ENCODE measurements around the gene SYN1. TPM values are rescaled to one million over a fixed set of nuclear protein-coding genes. Genes with fewer than 3 reads are reported as not detected.
A peak's percentile ranks its signal among the peaks of the same experiment; 100 is the strongest.

Gene SYN1
- total RNA-seq, 1 experiment from 2014 or later = not detected

DNA sequence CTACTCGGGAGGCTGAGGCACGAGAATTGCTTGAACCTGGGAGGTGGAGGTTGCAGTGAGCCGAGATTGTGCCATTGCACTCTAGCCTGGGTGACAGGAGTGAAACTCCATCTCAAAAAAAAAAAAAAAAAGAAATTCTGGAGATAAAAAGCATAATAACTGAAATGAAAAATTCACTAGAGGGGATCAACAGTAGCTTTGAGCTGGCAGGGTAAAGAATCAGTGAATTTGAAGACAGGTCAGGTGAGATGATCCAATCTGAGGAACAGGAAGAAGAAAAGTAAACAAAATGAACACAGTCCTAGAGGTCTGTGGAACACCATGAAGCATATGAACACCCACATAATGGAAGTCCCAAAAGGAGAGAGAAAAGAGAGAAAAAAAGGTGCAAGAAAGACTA, 22.4 kb downstream of the SYN1 start:
- DNase-seq (ENCODE audit: low read depth) = no peak

DNA sequence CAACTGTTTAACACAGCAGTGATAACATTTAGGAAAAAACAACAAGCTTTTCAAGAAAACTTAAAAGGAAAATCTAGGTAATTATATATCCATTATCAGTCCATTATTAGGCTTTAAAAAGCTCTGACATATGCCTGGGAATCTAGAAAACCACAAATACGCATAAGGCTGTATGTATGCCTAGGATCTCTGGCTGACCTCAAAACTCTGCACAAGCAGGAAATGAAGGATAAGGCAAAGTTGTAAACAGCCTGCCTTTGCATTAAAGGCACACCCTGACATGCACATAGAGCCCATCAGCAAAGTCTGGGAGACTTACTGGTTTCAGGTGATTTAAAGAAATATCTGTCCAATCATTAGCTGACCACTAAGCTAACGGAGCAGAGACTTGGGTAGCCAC, 23.4 kb downstream of the SYN1 start:
- DNase-seq (ENCODE audit: low read depth) = no peak

DNA sequence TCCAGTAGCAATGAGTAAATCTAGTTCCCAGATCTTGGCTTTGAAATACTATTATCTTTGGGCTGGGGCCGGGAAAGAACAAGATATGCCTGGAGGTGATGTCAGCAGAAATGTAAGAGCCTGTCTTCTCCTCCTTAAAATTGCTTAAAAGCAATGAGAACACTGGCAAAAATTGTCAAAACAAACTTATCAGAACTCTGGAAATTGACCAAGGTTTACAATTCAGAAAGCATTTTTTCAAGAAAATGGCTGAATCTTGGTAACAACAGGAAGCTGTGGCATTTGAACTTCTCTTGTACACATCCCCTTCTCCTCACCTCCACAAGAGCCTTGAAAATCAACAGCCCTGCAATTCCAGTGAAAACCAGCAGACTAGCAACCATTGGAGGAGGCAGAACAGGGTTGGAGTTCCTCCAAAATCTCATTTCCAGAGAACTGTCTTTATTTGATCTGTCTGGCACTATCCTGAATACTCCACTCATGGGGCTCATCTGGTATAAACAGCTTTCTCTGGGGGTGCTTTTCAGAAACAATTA, 23.9 kb downstream of the SYN1 start:
- no peak for DNase-seq (ENCODE audit: low read depth)

DNA sequence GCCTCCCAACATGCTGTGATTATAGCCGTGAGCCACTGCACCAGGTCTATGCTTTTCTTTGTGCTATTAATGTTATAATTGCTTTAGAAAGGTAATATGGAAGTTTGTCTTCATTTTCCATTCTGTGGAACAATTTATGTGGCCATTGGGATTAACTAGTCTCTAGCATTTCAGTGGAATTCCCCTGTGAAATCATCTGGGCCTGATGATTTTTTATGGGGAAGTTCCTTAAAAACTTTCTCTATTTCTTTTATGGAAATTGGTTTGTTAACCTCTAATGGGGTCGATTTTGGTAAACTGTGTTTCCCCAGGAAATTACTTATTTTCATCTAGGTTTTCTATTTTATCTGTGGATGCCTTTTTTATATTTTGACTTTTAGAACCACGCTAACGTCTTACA, 26.1 kb downstream of the SYN1 start:
- no peak for DNase-seq (ENCODE audit: low read depth)

DNA sequence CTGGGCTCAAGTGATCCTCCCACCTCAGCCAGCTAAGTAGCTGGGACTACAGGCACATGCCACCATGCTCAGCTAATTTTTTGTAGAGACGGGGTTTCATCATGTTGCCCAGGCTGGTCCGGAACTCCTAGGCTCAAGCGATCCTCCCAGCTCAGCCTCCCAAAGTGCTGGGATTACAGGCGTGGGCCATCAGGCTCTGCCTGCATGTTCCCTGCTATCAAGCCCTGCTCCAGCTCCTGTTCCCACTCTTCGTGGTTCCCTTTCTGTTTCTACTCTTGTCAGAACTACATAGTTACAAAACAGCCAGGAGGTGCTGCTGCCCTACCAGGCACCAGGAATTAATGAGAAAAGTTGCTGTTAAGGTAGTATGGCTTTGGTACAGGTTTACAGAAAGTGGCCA, 28.7 kb downstream of the SYN1 start:
- DNase-seq (ENCODE audit: low read depth) = no peak

DNA sequence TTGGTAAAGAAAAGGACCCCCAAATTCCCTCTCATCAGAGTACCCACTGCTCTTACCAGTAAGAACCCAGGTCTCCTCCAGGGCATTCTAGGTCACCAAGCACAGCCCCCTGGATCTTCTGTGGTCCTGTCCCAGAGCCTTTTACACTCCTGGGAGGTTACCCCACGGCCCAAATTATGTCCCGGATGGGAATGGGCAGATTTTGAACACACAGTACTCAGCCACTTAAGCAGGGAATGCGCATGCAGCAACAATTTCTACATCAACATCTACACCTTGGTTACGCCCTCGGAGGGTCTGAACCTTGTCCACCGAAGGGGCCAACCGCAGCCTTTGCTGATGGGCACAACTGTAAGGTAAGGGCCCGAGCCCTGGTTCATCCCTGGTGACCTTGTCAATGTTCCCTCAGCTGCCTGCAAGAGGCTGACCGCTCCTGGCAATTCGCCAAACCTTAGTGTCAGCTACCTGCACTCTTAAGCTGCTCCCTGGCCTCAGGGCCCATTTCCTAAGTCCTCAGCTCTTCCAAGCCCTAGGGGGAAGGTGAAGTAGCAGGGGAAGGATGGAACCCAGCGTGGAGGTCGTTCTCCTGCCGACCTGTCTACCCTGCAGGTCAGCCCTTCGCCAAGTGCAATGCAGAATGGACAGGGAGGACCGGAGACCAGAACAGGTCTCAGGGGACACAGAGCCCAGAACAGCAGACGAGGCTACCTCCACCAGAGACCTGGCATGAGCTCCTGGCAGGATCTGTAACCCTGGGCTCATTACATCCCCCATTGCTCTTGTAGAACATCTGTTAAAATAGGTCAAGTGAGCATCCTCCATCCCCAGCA, 31.5 kb downstream of the SYN1 start:
- DNase-seq (ENCODE audit: low read depth) = no peak

DNA sequence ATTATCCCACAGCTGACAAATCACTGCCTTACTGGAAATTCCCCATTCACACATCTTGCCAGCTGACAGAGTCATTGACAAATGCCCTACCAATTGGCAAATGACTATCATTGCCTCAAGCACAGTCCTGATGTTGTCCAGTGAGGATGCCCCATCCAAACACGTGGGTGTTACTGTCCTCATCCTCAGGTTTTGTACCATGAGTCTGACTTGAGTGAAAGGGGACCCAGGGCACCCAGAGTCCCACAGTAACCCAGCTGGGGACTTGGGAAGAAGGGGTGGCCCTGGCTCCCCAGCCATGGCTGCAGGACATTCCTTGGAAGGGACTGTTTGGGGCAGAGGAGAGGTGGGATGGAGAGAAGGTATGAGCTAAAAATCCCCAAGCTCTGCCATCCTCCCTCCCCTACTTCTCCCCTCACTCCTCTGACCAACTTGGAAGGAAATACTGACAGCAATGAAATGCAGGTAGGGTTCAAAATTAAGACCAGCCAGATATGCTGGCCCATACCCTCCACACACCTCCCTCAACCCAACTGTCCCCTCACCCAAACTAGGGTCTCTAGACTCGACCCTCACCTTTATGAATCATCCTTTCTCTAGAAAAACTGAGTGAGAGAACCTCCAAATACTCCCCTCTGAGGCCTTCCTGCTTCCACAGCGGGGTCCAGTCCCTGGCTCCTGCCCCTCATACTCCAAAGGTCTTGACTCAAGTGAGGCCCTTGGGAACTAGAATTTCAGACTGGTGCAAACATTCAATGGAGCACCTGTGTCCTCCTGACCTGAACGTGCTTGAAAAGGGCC, 32.4 kb downstream of the SYN1 start:
- no peak for DNase-seq (ENCODE audit: low read depth)

DNA sequence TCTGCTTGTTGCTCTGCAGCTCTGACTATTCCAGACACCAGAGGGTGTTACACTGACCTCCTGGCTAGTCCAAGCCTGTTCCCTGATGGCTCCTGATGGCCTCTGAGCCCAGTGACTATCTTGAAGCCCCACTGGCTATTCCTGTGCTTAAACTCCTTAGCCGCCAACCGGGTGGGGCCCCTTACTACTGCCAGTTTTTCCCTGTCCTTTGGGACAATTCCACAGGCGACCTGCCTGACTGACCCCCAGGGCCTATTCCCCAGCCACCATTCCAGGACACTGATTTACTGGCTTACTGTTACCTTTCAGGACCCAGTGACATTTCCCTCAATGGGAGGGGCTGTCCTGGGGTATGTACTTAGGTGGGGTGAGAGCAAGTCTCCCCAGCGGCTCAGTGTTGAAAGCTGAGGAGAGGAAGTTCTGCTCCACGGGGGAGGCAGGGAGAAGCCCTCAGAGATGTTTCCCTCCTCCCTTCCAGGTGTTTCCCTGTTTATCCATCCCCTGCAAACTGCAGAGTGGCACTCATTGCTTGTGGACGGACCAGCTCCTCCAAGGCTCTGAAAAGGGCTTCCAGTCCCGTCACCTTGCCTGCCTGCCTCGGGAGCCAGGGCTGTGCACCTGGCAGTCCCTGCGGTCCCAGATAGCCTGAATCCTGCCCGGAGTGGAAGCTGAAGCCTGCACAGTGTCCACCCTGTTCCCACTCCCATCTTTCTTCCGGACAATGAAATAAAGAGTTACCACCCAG, 33.4 kb downstream of the SYN1 start:
- DNase-seq (ENCODE audit: low read depth) = no peak

DNA sequence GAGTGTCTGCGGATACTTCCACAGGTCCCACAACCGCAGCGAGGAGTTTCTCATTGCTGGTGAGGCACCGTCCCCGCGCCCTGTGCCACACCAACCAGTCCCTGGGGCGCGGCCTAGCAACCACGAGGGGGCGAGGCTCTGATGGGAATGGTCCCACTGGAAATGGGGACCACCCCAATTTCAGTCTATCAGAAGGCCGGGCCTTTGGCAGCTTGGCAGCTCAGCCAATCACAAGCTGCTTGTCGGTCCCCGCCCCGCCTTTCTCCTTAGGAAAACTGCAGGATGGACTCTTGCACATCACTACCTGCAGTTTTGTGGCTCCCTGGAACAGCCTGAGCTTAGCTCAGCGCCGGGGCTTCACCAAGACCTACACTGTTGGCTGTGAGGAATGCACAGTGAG, 34.4 kb downstream of the SYN1 start:
- DNase-seq (ENCODE audit: low read depth) = no peak

DNA sequence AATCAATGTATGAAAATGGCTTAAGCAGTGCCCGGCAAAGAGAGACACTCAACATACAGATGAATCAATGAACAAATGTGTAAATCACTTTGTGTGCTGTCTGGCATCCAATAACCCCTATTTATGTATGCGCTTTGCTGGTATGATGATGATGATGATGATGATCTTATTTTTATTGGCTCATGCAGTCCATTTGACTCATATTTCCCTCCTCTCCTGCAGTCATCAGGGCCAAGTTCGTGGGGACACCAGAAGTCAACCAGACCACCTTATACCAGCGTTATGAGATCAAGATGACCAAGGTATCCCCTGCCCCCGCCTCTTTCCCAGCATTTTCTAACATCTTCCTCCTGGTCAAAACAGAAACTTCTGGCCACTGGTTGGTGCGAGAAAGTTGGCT, 34.9 kb downstream of the SYN1 start:
- DNase-seq (ENCODE audit: low read depth) = no peak

DNA sequence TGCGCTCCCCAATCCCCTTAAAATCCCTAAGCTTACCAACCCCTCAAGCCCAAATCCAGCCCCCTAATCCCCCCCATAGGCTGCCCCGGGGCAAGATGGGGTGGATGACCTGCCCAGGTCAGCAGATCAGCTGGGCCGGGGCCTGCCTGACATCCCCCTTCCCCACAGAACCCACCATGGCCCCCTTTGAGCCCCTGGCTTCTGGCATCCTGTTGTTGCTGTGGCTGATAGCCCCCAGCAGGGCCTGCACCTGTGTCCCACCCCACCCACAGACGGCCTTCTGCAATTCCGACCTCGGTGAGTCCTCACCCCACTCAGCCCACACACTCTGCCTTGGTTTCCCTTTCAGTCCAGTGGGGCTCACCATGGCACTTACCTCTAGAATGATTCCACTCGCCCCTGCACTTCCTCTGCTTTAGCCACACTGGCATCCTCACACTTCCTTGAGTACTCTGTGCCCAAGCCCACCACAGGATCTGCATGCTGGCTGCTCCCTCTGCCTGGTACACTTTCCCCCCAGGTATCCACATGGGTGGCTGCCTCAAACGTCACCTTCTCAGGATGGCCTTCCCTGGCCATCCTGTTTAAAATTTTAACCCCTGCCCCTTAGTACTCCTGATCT, 36.3 kb downstream of the SYN1 start:
- no peak for DNase-seq (ENCODE audit: low read depth)

DNA sequence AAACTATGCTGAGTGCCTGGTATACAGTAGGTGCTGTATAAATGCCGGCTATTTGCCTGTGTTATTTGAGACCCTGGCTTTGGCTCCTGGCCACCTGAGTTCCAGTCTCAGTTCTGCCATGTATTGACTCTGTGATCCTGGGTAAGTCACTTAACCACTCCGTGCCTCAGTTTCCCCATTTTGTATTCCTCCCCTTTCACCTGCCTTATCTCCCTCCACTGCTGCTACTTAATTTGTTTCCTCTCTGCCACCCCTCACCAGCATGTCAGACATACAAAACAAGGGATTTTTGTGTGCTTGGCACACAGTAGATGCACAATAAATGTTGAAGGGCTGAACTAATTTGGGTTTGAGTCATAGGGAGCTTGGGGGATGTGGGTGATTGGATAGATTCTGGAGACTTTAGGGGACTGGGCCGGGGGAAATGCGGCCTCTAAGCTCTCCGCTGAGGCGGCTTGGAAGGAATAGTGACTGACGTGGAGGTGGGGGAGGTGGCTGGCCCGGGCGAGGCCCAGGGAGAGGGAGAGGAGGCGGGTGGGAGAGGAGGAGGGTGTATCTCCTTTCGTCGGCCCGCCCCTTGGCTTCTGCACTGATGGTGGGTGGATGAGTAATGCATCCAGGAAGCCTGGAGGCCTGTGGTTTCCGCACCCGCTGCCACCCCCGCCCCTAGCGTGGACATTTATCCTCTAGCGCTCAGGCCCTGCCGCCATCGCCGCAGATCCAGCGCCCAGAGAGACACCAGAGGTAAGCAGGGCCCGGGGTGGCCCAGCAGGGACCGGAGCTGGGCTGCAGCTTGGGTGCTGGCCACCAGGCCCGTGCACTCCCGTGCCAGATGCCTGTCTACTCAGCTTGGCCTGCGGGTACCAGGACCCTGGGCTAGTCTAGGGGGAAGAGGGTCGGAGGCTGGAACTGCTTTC, 37.7 kb downstream of the SYN1 start, which contains the start of gene TIMP1:
Gene TIMP1, plus strand, starts transcription at position 706 of the 917 bp plus-strand sequence. CDS start 980 bp downstream, outside the sequence.
- DNase-seq (ENCODE audit: low read depth) = peak; percentile 94

DNA sequence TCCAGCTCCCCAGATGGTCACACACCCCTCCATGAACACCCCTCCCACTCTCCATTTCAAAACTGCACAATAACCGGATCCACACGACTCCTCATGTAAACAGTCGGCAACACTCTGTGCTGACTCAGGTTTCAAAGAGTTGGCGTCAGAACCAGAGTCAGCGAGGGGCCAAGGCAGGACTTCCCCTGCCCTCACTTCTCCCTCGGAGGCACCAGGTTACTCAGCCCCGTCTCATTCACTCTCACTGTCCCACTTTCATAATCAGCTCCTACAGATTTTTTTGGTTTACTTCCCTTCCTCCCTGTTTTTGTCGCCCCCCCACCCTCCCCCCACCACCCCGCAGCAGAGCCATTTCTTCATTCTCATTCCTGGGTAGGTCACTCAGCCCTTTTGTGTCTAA, 40.1 kb downstream of the SYN1 start:
- peak; percentile 66 for DNase-seq (ENCODE audit: low read depth)

DNA sequence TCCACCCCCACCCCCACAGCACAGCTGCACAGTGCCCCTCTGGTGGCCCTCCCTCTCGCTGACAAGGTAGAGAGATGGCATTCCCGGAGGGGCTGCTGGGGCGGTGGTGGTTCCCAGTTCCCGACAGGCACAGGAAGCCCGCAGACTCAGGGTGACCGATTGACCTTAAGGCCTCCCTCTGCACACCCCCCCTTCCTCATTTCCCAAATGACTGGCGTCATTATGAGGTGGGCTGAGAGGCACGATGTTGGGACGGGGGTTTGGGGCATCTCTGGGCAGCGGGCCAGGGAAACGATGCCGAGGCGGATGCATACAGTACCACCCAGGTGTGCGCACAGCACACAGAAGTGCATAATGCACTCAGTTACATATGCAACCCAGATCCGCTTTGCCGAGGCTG, 41.0 kb downstream of the SYN1 start:
- no peak for DNase-seq (ENCODE audit: low read depth)

DNA sequence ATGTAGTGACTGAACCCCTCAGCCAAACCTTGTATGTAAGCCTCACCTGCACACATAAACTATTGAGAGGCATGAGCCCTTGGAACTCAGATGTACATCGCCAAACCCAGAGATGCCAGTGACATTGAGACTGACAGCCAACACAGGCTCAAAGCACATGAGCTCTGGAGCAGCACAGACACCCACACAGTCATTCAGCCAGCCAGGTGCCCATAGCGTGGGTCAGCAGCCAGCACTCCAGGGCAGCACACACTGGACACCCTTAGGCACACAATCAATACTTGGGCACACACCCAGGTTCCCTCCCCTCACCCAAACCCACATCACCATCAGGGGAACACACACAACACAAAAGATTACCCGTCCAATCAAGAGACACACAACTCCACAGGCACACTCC, 41.8 kb downstream of the SYN1 start:
- no peak for DNase-seq (ENCODE audit: low read depth)

DNA sequence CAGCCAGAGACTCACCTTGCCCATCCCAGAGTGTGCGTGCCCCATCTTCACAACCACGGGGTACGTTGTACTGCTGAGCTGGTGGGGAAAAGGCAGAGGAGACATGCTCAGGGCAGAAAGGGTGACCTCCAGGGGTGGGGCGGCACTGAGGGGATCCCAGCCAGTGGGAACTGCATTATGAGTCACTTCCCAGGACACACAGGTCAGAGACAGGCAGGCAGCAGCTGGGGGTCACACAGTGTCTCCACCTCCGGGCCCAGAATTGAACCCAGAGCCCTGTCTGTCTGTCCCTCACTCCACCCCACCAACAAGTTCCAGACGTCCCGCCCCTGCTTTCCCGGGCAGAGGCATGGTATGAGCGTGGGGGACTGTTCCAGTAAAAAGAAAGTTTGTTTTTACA, 42.2 kb downstream of the SYN1 start:
- no peak for DNase-seq (ENCODE audit: low read depth)

DNA sequence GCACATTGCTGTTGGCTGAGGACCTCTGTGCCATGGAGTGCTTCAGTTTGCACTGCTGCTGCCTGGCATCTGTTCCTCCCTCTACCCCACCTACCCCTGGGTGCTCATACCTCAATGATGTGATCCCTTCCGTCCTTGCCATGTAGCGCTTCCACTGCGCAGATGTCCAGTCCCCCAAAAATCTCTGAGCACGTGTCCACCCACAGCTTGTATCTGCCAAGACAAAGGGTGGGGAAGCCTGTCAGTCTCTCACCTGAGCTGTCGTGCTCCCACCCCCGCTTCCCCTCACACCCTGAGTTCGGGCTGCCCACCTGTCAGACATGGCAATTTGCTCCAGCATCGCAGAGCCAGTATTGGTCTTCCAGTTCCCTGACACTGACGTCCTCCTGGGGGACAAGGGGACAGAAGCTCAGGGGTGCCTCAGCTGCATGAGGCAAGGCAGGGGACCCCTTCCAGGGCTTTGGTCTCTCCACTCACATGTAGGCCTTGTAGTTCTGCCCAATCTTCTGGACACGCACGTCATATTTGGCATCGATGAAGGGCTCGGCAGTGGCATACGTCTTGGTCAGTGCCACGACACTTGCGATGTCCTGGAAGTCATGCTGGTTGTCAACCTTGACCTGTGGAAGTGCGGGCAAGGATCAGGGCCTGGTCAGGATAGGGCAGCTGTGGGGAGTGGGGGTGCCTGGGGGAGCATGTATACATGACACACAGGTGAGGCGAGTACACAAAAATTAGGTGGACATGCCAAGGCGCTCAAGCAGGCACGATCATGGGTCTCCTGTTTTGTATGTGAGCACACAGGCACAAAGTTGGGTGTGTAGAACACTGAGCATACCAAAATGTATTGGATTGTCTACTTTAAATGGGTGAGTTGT, 43.4 kb downstream of the SYN1 start:
- no peak for DNase-seq (ENCODE audit: low read depth)

DNA sequence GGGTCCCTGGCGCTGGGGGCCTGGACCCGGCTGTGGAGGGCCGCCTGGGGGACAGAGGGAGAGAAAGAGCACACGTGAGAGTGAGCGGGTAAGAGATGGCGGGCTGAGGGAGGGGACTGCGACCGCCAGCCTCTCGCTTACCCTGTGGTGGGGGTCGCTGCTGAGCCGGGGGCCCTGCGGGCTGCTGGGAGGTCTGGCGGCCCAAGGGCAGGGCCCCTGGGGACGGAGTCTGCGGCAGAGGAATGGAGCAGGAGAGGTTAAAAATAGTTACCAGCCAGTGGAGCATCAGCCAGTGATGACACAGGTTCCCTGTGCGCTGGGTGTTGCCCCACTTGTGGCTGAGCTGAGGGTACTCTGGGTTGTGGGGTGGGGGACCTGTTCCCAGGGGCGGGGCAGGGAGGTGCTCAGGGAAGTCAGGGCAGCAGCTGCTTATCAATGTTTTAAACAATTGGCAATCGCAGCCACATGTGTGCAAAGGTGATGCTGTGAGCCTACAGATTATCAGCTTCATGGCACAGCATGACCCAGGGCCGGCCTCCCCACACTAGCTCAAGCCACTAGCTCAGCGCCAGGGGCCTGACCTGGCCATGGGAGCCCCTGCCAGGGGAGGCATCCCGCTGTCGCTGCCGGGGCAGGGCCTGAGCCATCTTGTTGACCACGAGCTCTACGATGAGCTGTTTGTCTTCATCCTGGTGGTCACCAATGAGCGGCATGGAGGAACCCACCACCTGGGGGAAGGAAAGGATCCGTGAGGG, 44.9 kb downstream of the SYN1 start:
- no peak for DNase-seq (ENCODE audit: low read depth)

DNA sequence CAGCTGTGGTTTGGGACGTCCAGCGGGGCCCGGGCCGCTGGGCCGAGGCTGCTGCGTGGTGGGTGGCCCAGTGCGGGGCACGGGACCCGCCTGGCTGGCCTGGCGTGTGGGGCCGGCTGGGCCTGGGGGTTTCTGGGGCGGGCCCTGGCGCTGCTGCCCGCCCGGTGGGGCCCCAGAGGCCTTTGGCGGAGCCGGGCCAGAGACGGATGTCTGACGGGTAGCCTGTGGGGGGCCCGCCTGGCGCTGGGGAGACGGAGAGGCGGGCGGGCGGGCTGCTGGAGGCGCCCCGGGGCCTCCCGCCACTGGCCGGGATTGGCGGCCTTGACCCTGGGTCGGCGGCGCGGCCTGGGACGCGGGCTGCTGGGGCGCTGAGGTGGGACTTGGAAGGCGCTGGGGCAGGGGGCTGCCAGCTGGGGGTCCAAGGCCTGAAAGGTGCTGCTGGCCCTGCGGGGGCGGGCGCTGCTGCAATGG, 45.5 kb downstream of the SYN1 start:
- DNase-seq (ENCODE audit: low read depth) = no peak

Data from Daoy (cell line).